Epithelial cell of prostate (primary cell): ENCODE measurements around the gene TMA7B.
"Not testable (repeated sequence)": the region's sequence is repeated elsewhere in the genome, so short reads cannot be mapped to it uniquely, and the experiment has no call there.

Experiments used
- DNase-seq: peaks from one replicate; pipeline ENCODE4 v3.0.0-alpha.2; 2011; ENCODE audit warnings: low read depth, low spot score
- H3K27ac ChIP-seq: fragments of 450-650 bp; 2 replicates; pipeline ENCODE4 v1.5.1; 2017; ENCODE audit warnings: mild to moderate bottlenecking

Gene TMA7B

DNA sequence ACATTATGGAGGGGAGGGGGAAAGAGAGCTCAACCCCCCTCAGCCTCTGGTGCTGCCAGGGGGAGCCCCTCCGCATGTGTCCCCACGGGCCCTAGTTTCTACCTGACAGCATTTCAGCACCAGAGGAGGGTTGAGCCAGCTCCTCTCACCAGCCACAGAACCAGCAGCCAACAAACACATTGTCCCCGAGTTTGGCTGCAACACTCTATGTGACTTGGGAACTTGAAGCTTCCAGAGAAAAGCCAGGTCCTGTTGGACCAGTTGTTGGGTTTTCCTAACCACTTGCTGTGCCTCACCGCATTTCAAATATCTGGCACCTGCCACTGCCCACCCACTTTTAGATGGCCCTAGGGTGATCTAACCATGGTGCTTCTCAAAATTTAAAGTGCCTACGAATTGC is 13.5 kb downstream of the TMA7B start:
- H3K27ac ChIP-seq: no peak overlapping the region
- DNase-seq: no peak

DNA sequence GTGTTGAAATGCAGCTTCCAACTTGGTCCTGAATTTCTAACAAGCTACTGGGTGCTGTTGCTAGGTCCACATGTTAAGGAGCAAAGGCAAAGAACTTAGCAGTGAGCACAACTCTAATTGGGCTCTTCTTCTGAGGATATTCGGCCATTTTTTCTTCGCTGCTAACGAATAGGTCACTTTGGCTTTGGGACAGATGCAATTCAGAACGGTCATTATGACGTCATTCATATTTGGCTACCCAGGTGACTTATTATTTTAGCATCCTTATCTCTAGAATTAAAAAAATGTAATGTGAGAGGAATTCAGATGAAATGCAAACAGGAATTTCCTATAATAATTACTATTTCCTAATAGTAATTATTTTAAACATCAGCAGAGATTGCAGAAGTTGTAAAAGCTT is 13.9 kb downstream of the TMA7B start:
- no peak for DNase-seq

DNA sequence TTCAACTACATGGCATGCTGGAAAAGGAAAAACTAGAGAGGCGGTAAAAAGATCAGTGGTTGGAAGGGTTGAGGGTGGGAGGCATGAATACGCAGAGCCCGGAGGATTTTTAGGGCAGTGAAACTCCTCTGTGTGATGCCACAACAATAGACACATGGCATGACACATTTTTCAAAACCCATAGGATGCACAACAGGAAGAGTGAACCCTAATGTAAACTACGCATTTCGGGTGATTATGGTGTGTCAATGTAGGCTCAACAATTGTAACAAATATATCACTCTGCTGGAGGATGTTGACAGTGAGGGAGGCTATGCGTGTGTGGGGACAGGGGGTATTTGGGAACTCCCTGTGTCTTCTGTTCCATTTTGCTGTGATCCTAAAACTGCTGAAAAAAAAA is 18.9 kb downstream of the TMA7B start:
- no peak overlapping the region for H3K27ac ChIP-seq
- no peak for DNase-seq

More for the DNA sequence above, 13.9 kb downstream of the TMA7B start:
- no peak overlapping the region for H3K27ac ChIP-seq

DNA sequence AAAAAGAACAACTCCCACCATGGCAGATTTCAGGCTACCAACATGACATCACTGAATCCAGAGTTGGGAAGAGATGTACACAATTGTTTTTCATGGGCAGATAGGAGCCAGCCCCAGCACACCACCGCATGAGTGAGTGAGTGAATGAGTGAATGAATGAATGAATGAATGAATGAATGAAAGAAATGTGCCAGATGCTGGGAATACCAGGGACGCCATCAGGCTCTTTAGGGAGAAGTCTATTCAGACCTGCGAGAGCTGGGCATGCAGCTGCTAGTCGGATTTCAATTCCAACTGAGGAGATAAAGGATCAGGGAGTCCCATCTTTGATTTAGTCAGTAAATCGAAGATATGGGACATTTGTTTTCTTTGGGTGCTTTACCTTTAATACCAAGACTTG is 19.3 kb downstream of the TMA7B start:
- no peak for DNase-seq
- no peak overlapping the region for H3K27ac ChIP-seq

DNA sequence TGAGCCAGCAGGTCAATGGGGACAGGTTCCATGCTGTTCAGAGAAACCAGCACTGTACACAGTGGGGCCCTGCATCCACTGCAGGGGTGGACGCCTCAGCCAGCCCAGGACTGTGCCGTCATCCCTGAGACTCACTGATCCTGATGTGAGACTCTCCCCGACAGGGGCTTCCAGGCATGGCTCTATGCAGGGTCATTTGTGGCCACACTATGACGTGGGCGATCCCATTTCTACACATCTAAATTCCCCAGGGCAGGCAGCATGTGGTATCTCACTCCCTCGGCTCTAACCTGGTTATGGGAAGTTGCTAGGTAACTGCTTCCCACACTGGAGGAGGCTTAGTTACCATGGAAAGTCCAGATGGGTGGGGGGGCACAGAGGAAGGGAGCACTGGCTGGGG is 20.4 kb downstream of the TMA7B start:
- H3K27ac ChIP-seq: no peak overlapping the region

DNA sequence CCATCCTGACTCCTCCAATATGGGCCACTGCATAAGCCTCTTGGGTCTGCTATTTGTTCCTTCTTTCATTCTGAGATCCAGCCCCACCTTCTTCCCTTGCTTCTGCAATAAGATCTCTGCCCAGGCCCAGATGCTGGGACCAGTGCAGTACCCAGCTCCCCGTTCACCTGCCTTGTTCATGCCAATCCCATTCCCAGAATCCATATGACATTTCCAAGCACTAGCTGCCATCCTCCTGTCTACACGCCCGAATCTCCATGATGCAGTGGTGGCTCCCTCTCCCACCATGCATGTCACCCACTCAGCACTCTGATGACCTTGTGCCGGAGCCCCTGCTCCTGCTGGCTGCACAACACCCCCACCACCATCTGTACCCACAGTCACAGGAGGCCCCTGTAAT is 23.1 kb downstream of the TMA7B start:
- DNase-seq: no peak
- no peak overlapping the region for H3K27ac ChIP-seq

More for the DNA sequence above, 20.4 kb downstream of the TMA7B start:
- no peak for DNase-seq

DNA sequence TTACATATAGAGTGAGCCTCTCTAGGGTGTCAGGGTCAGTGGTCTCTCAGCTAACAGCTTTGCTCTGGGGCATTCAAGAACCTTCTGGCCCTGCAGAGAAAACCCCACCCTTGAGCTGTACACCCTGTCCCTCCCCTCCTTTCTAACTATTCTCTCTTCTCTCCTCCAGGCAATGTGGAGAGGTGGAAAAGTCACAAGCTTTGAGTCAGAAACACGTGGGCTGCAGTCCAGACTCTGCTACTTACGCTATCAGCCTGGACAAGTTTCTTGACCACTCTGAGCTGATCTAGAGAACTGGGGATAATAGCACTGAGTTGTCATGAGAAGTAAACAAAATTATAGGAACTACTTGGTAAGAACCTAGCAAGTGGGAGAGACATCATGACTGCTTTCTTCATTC is 23.8 kb downstream of the TMA7B start:
- no peak for DNase-seq
- H3K27ac ChIP-seq: peak overlapping the region; percentile 67

DNA sequence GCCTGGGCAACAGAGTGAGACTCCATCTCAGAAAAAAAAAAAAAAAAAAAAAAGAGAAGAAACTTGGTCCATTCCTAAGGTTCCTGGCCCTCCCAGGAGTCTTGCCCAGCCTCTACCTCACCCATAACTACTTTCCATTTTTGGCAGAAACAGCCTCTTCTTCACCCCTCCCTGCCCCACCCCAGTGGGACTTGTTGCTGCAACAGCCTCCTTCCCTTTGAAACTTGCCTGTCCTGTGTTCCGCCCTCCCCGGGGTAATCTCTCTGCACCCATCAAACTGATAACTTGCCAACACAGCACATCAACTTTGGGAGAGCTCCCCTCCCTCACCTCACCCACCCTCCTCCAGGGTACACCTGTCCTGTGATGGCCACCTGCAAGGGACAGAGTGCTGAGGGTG is 24.5 kb downstream of the TMA7B start:
- peak overlapping the region; percentile 67 for H3K27ac ChIP-seq
- DNase-seq: no peak

DNA sequence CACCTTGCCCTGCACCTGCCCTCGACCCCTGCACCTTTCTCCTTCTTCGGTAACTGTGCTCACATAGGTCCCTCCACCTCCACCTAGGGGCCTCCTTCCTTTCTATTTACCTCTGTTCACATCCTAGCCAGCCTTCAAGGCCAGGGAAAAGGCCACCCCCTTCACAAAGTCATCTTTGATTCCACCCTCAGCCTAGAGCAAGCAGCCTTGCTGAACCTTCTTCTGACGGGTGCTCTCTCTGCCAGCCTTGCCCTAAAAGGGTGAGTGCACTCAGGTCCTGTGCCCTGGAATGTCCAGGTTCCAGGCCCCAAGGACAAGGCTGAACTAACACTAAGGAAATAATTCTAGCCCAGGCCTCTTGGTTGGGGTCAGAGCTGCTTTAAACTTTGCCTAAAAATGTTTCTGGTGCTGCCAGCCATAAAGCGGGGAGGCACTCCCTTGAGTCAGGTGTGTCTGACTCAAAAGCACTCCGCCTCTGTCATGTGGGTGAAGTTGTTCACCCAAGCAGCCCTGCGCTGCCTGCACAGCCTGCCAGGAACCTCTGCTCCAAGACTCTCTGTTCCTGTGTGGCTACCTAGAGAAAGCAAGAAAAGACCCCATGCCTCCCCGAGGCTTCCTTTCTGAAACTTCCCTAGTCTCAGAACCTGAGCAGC is 25.3 kb downstream of the TMA7B start:
- peak overlapping the region; percentile 67 for H3K27ac ChIP-seq
- peak; percentile 39 for DNase-seq

DNA sequence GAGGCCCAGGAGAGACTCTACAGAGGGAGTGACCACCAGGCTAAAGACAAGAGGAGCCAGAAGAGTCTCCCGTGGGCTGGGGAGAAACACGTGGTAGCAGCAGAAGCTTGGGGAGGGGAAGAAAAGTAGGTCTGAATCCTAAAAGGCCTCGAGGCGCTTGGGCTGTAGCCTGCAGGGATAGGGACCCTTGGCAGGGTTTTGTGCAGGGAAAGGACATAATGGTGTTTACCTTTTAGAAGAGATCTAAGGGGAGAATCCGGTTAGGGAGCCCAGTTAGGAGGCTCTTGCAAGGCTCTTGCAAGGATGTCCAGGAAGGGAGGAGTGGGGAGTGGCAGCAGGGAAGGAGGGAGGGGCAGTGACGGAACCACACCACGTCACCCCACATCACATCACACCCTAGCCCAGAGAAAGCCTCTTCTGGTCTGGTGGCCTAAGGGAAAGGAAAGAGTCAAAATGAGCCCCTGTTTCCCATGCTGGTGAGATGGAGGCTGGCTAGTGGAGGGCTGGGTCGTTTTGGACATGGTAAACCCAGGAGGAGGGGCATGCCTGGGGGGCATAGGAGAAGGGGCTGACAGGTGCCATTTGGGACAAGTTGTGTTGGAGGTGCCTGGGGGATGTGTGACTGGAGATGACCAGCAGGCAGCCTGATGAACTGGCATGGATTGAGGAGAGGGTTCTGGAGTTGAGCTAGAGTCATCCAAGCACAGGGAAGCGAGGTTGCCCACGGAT is 28.4 kb downstream of the TMA7B start:
- DNase-seq: no peak
- peak overlapping the region; percentile 18 for H3K27ac ChIP-seq

DNA sequence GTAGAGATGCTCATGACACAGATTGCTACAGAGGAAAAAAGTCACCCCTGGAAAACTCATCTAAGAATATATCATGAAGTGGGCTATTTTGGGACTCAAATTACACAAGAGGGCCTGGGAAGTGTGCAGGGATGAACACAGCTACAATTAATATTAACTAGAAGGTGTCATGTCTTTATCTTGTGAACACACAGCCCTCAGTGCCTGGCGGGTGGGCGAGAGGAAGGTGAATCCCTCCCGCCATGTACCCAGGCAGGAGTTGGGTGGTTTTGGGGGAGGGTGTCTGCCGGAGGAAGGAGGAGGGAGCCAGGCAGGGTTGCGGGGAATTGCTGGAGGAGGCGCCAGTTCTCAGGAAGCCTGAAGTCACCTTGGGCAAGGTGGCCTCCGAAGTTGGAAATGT is 29.4 kb downstream of the TMA7B start:
- H3K27ac ChIP-seq: no peak overlapping the region
- no peak for DNase-seq

DNA sequence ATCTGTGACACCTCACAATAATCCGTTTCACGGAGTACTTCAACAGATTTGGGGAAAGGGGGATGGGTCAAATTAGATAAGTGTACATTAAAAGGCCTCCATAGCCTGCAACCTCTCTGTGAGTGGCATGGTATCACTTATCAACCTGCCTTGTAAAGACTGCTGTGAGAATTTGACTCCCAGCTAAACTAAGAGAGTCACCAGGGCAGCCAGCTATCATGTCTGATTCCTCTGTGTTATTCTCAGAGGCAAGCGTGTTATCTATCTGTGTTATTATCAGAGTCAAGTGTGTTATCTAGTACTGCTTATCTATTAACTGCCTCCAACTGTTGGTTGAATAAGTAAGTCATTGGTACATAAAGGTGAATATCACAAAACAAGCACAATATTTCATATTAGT is 30.5 kb downstream of the TMA7B start:
- no peak for DNase-seq
- no peak overlapping the region for H3K27ac ChIP-seq

DNA sequence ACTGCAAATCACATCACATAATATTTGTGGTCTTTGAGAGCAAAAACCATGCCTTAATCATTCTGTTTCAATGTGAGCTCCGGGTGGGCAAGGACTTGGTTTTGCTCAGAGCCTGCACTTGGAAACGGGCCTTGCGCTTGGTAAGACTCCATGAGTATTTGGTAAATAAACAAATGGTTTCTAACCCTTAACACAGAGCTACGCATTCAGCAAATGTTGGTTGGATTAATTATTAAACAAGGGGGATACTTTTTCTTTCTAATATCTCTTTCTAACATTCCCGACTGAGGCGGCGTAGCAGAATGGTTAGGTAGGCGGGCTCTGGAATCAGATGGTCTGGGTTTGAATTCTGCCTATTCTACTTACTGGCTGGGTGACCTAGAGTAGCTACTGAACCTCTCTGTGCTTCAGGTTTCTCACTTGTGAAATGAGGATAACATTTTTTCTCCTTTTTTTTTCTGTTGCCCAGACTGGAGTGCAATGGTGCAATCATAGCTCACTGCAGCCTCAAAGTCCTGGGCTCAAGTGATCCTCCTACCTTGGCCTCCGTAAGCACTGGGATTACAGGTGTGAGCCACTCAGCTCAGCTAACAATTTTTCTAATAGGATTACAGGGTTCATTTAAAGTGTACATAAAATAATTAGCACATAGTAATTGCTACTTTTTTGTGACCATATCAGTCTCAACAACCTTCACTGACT is 31.1 kb downstream of the TMA7B start:
- no peak overlapping the region for H3K27ac ChIP-seq
- DNase-seq: no peak

DNA sequence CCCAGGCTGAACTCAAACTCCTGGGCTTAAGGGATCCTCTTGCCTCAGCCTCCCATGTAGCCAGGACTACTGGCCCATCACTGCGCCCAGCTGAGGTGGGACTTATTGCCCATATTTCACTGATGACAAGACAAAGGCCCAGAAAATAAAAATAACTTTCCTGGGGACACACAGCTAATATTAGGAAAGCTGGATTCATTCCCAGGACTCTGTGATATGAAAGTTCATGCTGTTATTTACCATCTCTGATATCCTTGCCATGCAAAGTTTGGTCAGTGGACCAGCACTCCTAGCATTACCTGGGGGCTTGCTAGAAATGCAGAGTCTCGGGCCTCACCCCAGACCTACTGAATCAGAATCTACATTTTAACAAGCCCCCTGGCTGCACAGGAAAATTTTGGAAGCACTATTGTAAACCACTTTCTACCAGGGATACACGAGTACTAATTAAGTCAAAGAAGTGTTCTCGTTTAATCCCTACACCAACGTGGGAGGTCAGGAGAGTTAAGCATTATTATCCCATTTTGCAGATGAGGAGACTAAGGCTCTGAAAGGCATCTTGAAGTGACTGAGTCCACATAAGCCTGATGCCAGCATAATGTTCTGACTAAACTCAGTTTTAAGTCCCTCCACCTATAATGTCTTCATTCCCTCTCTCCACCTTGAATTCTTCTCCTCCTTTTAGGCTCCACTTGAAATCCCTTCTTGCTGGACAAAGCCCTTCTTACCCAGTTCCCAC is 32.1 kb downstream of the TMA7B start:
- no peak overlapping the region for H3K27ac ChIP-seq
- DNase-seq: no peak

DNA sequence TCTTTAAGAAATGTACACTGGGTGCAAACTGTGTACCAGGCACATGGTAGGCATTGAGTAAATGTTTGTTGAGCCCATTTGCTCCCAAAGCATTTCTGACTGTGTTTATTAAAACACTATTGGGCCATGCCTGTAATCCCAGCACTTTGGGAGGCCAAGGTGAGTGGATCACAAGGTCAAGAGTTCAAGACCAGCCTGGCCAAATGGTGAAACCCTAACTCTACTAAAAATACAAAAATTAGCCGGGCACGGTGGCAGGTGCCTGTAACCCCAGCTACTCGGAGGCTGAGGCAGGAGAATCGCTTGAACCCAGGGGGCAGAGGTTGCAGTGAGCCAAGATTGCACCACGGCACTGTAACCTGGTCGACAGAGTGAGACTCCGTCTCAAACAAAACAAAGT is 32.7 kb downstream of the TMA7B start:
- not testable (repeated sequence) for DNase-seq, H3K27ac ChIP-seq

DNA sequence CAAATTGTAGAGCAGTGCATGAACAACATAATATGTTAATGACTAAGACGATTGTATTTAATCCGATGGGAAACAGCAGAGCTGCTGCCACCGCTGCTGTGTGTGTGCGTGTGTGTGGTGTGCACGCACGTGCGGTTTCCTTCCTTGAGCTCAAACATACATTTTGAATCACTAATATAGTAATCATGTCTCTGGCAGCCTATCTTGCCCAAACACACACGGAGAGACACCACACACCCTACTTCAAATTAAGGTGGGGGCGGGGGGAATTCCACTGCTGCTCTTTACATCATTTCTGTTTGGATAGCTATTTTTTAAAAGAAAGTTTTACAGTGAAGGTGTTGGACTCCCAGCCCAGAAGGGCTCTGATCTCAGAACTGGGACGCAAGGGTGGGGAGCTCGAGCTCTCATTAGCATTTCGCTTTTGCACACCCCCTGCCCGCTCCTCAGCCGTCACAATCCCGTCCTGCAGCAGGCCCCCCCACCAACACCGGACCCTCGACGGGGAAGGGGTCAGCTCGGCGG is 33.9 kb downstream of the TMA7B start:
- peak overlapping the region; percentile 78 for H3K27ac ChIP-seq
- DNase-seq: no peak

DNA sequence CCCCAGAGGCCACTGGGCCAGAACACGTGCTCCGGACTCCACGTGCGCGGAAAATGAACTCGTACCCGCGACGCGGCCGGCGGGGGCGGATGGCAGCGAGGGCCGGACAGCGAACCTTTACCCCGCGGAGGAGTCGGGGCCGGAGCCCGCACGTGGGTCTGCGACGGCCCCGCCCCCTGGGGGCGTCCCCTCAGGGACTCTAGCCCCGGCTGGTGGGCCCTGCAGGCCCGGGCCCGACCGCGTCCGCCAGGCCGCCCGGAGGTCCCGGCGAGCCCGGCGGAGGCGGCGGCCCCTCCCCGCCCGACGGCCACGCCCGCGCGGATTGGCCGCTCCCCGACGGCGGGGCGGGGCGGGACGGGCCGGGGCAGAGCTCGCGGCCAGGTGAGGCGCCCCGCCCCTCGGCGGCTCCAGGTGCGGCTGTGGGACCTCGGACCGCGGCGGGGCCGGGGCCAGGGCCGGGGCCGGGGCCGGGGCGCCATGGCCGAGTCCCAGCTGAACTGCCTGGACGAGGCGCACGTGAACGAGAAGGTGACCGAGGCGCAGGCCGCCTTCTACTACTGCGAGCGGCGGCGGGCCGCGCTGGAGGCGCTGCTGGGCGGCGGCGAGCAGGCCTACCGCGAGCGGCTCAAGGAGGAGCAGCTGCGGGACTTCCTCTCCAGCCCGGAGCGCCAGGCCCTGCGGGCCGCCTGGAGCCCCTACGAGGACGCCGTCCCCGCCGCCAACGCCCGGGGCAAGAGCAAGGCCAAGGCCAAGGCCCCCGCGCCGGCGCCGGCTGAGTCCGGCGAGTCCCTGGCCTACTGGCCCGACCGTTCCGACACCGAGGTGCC is 34.6 kb downstream of the TMA7B start, which contains the start of gene FAM83F:
FAM83F (plus strand) TSS at position 389 of the 827 bp plus-strand sequence; CDS start at position 478, 89 bp downstream.
- peak within 1 kb of the TSS; percentile 78 for H3K27ac ChIP-seq
- DNase-seq: no peak

DNA sequence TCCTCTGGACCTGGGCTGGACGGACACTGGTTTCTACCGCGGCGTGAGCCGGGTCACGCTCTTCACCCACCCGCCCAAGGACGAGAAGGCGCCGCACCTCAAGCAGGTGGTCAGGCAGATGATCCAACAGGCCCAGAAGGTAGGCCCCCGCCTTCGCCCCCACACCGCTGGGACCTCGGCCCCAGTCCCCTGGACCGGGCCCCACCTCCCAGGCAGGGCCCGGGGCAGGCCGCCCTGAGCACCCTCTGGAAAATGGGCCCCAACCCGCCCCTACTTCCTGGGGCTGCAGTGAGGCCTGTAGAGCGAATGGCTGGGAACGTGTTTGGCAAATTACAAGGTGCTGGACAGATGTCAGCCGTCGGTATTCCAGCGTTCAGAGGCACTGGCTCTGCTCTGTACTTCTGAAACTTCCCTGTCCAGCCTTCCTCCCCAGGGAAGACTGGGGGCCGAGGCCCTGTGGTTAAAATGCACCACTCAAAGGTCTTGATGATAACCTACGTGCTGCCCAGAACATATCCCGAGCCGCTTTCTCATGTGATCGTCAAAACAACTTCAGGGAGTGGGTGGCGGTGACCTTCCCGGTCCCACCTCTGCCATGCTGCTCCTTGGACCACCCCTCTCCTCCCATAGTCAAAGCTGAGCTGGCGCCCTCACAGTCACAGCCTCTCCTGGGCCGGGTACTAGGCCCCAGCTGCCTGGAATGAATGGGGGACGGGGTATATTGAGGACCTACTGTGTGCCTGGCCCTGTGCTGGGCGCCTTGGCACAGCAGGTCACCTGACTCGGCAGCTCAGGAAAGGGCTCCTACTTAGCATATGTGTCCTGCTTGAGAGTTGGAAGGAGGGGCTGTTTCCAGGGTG is 35.4 kb downstream of the TMA7B start:
- DNase-seq: no peak
- peak overlapping the region; percentile 78 for H3K27ac ChIP-seq

DNA sequence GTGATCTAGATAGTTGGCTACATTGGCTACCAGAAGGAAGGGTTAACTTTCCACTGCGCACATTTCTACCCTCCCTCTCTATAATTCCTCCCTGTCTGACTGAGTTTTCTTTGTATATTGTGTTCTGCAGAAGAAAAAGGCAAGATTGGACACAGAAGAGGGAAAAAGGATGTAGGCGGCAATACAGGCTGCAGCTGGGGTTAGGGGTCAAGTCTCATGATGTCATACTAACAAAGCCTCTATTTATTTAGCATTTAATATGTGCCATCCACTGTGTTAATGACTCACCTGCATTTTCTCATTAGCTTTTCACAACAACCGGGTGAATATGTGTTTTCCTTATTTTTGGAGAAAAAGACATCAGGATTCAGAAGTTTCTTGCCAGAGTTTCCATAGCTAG is 36.5 kb downstream of the TMA7B start:
- peak overlapping the region; percentile 78 for H3K27ac ChIP-seq
- DNase-seq: no peak
